Liver (tissue), 9 donors: Measurements from ENCODE around the gene MPZL2. TPM values are rescaled to one million over a fixed set of nuclear protein-coding genes. Genes with fewer than 3 reads are reported as not detected.

ENCODE experiments used
- DNase-seq: peaks from one replicate; pipeline ENCODE4 v3.0.0-alpha.2; 2017; ENCODE audit warnings: low spot score
- H3K27ac ChIP-seq, 2 donors: one replicate each; pipeline ENCODE4 v1.7.0; 2013; ENCODE audit warnings: inconsistent platforms in 2 of 2, low read length in 2 of 2, control low read depth in 1 of 2, low read depth in 1 of 2, mild to moderate bottlenecking in 1 of 2
- H3K27me3 ChIP-seq, 4 donors: one replicate each; pipeline versions ENCODE4 v1.6.1 to v1.7.0; 2013; ENCODE audit warnings: low read length in 3 of 4, inconsistent platforms in 1 of 4, mild to moderate bottlenecking in 1 of 4, moderate library complexity in 1 of 4; ENCODE audit not compliant: control insufficient read depth in 4 of 4, insufficient read depth in 4 of 4
- H3K36me3 ChIP-seq, 4 donors: one replicate each; pipeline versions ENCODE4 v1.6.1 to v1.7.0; 2013; ENCODE audit warnings: low read length in 3 of 4, mild to moderate bottlenecking in 3 of 4, low read depth in 1 of 4, moderate library complexity in 1 of 4; ENCODE audit not compliant: control insufficient read depth in 4 of 4, insufficient read depth in 3 of 4
- H3K4me1 ChIP-seq, 4 donors: one replicate each; pipeline versions ENCODE4 v1.6.1 to v1.7.0; 2013; ENCODE audit warnings: low read length in 3 of 4, mild to moderate bottlenecking in 3 of 4, moderate library complexity in 1 of 4; ENCODE audit not compliant: control insufficient read depth in 4 of 4, insufficient read depth in 4 of 4
- H3K4me3 ChIP-seq, 3 donors: one replicate each; pipeline versions ENCODE4 v1.6.1 to v1.7.0; 2013; ENCODE audit warnings: low read length in 3 of 3, control low read depth in 1 of 3, low read depth in 1 of 3, mild to moderate bottlenecking in 1 of 3
- H3K9ac ChIP-seq, 2 donors: one replicate each; pipeline ENCODE4 v1.7.0; 2013; ENCODE audit warnings: low read length in 2 of 2, mild to moderate bottlenecking in 2 of 2, moderate library complexity in 2 of 2, control low read depth in 1 of 2, low read depth in 1 of 2
- H3K9me3 ChIP-seq, 4 donors: one replicate each; pipeline versions ENCODE4 v1.6.1 to v1.7.0; 2013; ENCODE audit warnings: low read length in 3 of 4; ENCODE audit not compliant: control insufficient read depth in 4 of 4
- ATF3 ChIP-seq: IDR thresholded peaks from 2 replicates; pipeline ENCODE4 v1.6.1; 2016; ENCODE audit warnings: antibody characterized with exemption
- CTCF ChIP-seq: fragments of 150-350 bp; IDR thresholded peaks from 2 replicates; pipeline ENCODE4 v1.5.1; 2017; ENCODE audit warnings: improper control_type of control experiment, low read depth, low read length; ENCODE audit not compliant: missing input control
- FOXA1 ChIP-seq: IDR thresholded peaks from 2 replicates; pipeline ENCODE4 v1.6.1; 2016; ENCODE audit warnings: antibody characterized with exemption
- FOXA2 ChIP-seq: IDR thresholded peaks from 2 replicates; pipeline ENCODE4 v1.6.1; 2016; ENCODE audit warnings: antibody characterized with exemption
- GABPA ChIP-seq, 2 donors: IDR thresholded peaks in 1 of 2; conservative IDR thresholded peaks in 1 of 2; 2 replicates each; pipeline ENCODE4 v1.6.1; 2016; ENCODE audit warnings: antibody characterized with exemption in 2 of 2, mild to moderate bottlenecking in 1 of 2, moderate library complexity in 1 of 2
- HNF4A ChIP-seq, 2 donors: conservative IDR thresholded peaks; 2 replicates each; pipeline ENCODE4 v1.6.1; 2016; ENCODE audit warnings: antibody characterized with exemption in 2 of 2, mild to moderate bottlenecking in 2 of 2
- HNF4G ChIP-seq: IDR thresholded peaks from 2 replicates; pipeline ENCODE4 v1.6.1; 2016; ENCODE audit warnings: antibody characterized with exemption
- JUND ChIP-seq, 2 donors: IDR thresholded peaks; 2 replicates each; pipeline ENCODE4 v1.6.1; 2016; ENCODE audit warnings: antibody characterized with exemption in 2 of 2
- MAX ChIP-seq: IDR thresholded peaks from 2 replicates; pipeline ENCODE4 v1.6.1; 2016; ENCODE audit warnings: antibody characterized with exemption
- NR2F2 ChIP-seq: IDR thresholded peaks from 2 replicates; pipeline ENCODE4 v1.6.1; 2016; ENCODE audit warnings: antibody characterized with exemption
- RAD21 ChIP-seq, 2 donors: IDR thresholded peaks; 2 replicates each; pipeline ENCODE4 v1.6.1; 2016; ENCODE audit warnings: antibody characterized with exemption in 2 of 2, mild to moderate bottlenecking in 2 of 2
- RXRA ChIP-seq, 2 donors: IDR thresholded peaks; 2 replicates each; pipeline ENCODE4 v1.6.1; 2017 to 2018; ENCODE audit warnings: antibody characterized with exemption in 2 of 2, mild to moderate bottlenecking in 1 of 2
- SP1 ChIP-seq: IDR thresholded peaks from 2 replicates; pipeline ENCODE4 v1.6.1; 2018; ENCODE audit warnings: antibody characterized with exemption, mild to moderate bottlenecking
- TAF1 ChIP-seq: conservative IDR thresholded peaks from 2 replicates; pipeline ENCODE4 v1.6.1; 2016; ENCODE audit warnings: antibody characterized with exemption, mild to moderate bottlenecking
- YY1 ChIP-seq: IDR thresholded peaks from 2 replicates; pipeline ENCODE4 v1.6.1; 2016; ENCODE audit warnings: antibody characterized with exemption, mild to moderate bottlenecking
- WGBS: extraction: QIAGEN DNeasy Blood & Tissue Kit; methylation state at CpG from one replicate; pipeline ENCODE4 v1.1.7; 2013; 5-methylcytosine and 5-hydroxymethylcytosine counted together
- polyA plus RNA-seq, 2 donors: library from polyadenylated mRNA; stranded (reverse) in 1 of 2; unstranded in 1 of 2; fragments of 200-250 nt in 1 of 2; fragments of >200 nt in 1 of 2; fragmentation: Nextera tagmentation in 1 of 2; extraction: Ambion mirVana in 1 of 2; gene quantifications; one replicate each; pipeline versions ENCODE4 v1.2.1 to v1.2.3, GENCODE V29; 2013 to 2015
- total RNA-seq, 2 donors: library from RNA; depleted of rRNA; stranded (reverse); fragments of >200 nt; gene quantifications; one replicate each; pipeline ENCODE4 v1.2.3, GENCODE V29; 2014
- TF ChIP-seq, protein P1 (sequence below): IDR thresholded peaks from 2 replicates; pipeline ENCODE4 v1.6.1; 2016; ENCODE audit warnings: antibody characterized with exemption
- TF ChIP-seq, protein P2 (sequence below): IDR thresholded peaks from 2 replicates; pipeline ENCODE4 v1.6.1; 2016; ENCODE audit warnings: antibody characterized with exemption, mild to moderate bottlenecking
- donor health status: healthy.
- donor health status: healthy.
- donor health status: healthy.
- donor health status: healthy.
- donor health status: healthy.

MPZL2 gene
- total and polyA plus RNA-seq, 4 donors = 8.4 to 17.2 (median 11.9) TPM

DNA sequence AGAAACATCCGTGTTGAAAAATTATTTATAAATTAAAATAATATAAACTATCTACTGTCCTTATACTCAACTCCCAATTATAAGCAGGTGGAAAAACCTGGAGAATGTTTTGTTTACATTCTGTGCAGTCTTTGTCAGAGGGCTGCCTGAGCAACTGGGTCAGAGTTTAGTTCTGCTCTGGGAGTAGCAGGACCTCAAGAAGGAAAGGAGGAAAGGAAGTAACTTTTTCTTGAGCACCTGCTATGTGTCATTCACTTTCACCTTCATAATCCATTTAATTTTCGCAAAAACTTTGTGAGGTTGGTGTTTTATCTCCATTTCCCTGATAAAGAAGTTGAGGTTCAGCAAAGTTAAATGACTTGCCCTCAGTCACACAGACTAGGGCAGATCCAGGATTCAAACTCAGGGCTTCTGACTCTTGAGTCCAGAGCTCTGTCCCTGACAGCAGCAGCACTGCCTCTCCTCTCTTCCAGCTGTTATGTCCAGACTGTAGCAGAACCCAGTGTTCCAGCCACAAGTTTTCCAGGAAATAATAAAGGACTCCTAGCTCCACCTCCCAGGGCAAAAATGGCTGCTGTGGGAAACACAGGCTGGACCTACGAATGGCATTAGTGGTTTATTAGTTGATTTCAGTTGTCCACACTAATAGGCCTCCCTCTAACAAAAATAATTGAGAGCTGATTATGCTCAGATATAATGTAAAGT, 46.8 kb upstream of the MPZL2 start:
- no peaks in the 10 kb centered on the region for H3K36me3 ChIP-seq
- no peak for TF ChIP-seq HNF4G
- TF ChIP-seq GABPA (IDR thresholded peaks at IDR 0.05 in 1 of 2, conservative IDR thresholded peaks at IDR 0.05 in 1 of 2) = no peak
- no peak for TF ChIP-seq YY1
- no peak for TF ChIP-seq FOXA2
- no peak for TF ChIP-seq SP1
- no peak for TF ChIP-seq ATF3
- TF ChIP-seq, protein P1, sequence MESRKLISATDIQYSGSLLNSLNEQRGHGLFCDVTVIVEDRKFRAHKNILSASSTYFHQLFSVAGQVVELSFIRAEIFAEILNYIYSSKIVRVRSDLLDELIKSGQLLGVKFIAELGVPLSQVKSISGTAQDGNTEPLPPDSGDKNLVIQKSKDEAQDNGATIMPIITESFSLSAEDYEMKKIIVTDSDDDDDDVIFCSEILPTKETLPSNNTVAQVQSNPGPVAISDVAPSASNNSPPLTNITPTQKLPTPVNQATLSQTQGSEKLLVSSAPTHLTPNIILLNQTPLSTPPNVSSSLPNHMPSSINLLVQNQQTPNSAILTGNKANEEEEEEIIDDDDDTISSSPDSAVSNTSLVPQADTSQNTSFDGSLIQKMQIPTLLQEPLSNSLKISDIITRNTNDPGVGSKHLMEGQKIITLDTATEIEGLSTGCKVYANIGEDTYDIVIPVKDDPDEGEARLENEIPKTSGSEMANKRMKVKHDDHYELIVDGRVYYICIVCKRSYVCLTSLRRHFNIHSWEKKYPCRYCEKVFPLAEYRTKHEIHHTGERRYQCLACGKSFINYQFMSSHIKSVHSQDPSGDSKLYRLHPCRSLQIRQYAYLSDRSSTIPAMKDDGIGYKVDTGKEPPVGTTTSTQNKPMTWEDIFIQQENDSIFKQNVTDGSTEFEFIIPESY = no peak
- no peak for TF ChIP-seq TAF1
- no peak for TF ChIP-seq HNF4A (conservative IDR thresholded peaks at IDR 0.05)
- no peak for TF ChIP-seq CTCF
- TF ChIP-seq MAX = no peak
- no peak for TF ChIP-seq RXRA (IDR thresholded peaks at IDR 0.05)
- no peak for TF ChIP-seq RAD21 (IDR thresholded peaks at IDR 0.05)
- TF ChIP-seq, protein P2, sequence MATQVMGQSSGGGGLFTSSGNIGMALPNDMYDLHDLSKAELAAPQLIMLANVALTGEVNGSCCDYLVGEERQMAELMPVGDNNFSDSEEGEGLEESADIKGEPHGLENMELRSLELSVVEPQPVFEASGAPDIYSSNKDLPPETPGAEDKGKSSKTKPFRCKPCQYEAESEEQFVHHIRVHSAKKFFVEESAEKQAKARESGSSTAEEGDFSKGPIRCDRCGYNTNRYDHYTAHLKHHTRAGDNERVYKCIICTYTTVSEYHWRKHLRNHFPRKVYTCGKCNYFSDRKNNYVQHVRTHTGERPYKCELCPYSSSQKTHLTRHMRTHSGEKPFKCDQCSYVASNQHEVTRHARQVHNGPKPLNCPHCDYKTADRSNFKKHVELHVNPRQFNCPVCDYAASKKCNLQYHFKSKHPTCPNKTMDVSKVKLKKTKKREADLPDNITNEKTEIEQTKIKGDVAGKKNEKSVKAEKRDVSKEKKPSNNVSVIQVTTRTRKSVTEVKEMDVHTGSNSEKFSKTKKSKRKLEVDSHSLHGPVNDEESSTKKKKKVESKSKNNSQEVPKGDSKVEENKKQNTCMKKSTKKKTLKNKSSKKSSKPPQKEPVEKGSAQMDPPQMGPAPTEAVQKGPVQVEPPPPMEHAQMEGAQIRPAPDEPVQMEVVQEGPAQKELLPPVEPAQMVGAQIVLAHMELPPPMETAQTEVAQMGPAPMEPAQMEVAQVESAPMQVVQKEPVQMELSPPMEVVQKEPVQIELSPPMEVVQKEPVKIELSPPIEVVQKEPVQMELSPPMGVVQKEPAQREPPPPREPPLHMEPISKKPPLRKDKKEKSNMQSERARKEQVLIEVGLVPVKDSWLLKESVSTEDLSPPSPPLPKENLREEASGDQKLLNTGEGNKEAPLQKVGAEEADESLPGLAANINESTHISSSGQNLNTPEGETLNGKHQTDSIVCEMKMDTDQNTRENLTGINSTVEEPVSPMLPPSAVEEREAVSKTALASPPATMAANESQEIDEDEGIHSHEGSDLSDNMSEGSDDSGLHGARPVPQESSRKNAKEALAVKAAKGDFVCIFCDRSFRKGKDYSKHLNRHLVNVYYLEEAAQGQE = no peak
- no peak for TF ChIP-seq FOXA1
- no peak for TF ChIP-seq JUND (IDR thresholded peaks at IDR 0.05)
- TF ChIP-seq NR2F2 = no peak
- H3K4me1 ChIP-seq = peaks cover 0 to 6% (median 2%) of the 10 kb centered on the region in 4 donors
- peaks cover 0 to 4% (median 1%) of the 10 kb centered on the region in 4 donors for H3K27me3 ChIP-seq
- H3K9ac ChIP-seq = no peak overlapping the region
- 86% methylated on average over 3 of the region's 3 CpGs for WGBS
- no peak overlapping the region for H3K27ac ChIP-seq
- DNase-seq = no peak
- H3K4me3 ChIP-seq = no peak overlapping the region
- H3K9me3 ChIP-seq = no peaks in the 10 kb centered on the region
